ENCODE results near the gene OR56A5.

DNA sequence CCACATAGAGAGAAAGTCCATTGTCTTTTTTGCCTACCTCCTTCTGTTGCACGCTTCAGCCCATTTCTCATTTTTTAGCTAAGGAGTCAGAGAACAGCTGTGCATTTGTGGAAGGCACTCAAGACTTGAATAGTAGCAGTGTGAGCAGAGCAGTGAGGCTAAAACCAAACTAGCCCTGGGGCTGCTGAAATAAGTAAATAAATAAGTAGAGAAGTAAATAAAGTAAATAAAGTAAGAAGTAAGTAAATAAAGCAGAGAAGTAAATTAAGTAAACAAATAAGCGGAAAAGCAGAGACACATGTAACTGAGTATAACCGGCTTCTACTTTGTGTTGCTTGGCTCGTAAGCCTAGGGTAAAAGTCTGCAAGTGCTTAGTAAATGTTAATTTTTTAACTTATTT lies 20.9 kb upstream of the OR56A5 start:
- TF ChIP-seq, protein P1, sequence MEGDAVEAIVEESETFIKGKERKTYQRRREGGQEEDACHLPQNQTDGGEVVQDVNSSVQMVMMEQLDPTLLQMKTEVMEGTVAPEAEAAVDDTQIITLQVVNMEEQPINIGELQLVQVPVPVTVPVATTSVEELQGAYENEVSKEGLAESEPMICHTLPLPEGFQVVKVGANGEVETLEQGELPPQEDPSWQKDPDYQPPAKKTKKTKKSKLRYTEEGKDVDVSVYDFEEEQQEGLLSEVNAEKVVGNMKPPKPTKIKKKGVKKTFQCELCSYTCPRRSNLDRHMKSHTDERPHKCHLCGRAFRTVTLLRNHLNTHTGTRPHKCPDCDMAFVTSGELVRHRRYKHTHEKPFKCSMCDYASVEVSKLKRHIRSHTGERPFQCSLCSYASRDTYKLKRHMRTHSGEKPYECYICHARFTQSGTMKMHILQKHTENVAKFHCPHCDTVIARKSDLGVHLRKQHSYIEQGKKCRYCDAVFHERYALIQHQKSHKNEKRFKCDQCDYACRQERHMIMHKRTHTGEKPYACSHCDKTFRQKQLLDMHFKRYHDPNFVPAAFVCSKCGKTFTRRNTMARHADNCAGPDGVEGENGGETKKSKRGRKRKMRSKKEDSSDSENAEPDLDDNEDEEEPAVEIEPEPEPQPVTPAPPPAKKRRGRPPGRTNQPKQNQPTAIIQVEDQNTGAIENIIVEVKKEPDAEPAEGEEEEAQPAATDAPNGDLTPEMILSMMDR (IDR thresholded peaks at IDR 0.05): no peak
- no peak for TF ChIP-seq EZH2 (IDR thresholded peaks at IDR 0.05; ENCODE audit: borderline replicate concordance, insufficient read depth, low read depth, low read length, poor library complexity, severe bottlenecking)

Measured in B cell (primary cell).